ENCODE measurements around the gene ACOT6. TPM values are rescaled to one million over a fixed set of nuclear protein-coding genes. Genes with fewer than 3 reads are reported as not detected.

The ACOT6 gene
- total RNA-seq, 4 donors from 2014 or later: 0.91 to 1.5 TPM; not detected in 2

- WGBS: 57% methylated on average over 3 of the region's 3 CpGs
- TF ChIP-seq POLR2AphosphoS5 (IDR thresholded peaks at IDR 0.05) (no peak), CTCF (IDR thresholded peaks at IDR 0.05) (no peak), POLR2A (IDR thresholded peaks at IDR 0.05) (no peak), EP300 (IDR thresholded peaks at IDR 0.05) (no peak)
- H3K27me3 ChIP-seq: no peaks in the 10 kb centered on the region
- no peak overlapping the region for H3K4me3 ChIP-seq
- H3K4me1 ChIP-seq: no peaks in the 10 kb centered on the region
- H3K9me3 ChIP-seq: no peaks in the 10 kb centered on the region
- DNase-seq (ENCODE audit: low spot score in 2 of 2): no peak
- no peak overlapping the region for H3K27ac ChIP-seq
- H3K36me3 ChIP-seq: no peaks in the 10 kb centered on the region
These were observed 9.3 kb upstream of the ACOT6 start for GRCh38 chr14:73602994-73603393.

- no peaks in the 10 kb centered on the region for H3K4me1 ChIP-seq
- no peaks in the 10 kb centered on the region for H3K27me3 ChIP-seq
- H3K36me3 ChIP-seq: no peaks in the 10 kb centered on the region
- WGBS: 96% methylated on average over 3 of the region's 3 CpGs
- no peak overlapping the region for H3K4me3 ChIP-seq
- H3K9me3 ChIP-seq: no peaks in the 10 kb centered on the region
- no peak for TF ChIP-seq EP300 (IDR thresholded peaks at IDR 0.05)
- TF ChIP-seq CTCF (IDR thresholded peaks at IDR 0.05): no peak
- TF ChIP-seq POLR2A (IDR thresholded peaks at IDR 0.05): no peak
- TF ChIP-seq POLR2AphosphoS5 (IDR thresholded peaks at IDR 0.05): no peak
- no peak overlapping the region for H3K27ac ChIP-seq
- no peak for DNase-seq (ENCODE audit: low spot score in 2 of 2)
These were observed 6.0 kb upstream of the ACOT6 start for GRCh38 chr14:73606271-73606670.

- no peaks in the 10 kb centered on the region for H3K36me3 ChIP-seq
- H3K9me3 ChIP-seq: no peaks in the 10 kb centered on the region
- DNase-seq (ENCODE audit: low spot score in 2 of 2): no peak
- WGBS: 78% methylated on average over 1 of the region's 1 CpG
- H3K4me3 ChIP-seq: no peak overlapping the region
- H3K27me3 ChIP-seq: no peaks in the 10 kb centered on the region
- TF ChIP-seq CTCF (IDR thresholded peaks at IDR 0.05) (no peak), EP300 (IDR thresholded peaks at IDR 0.05) (no peak), POLR2A (IDR thresholded peaks at IDR 0.05) (no peak), POLR2AphosphoS5 (IDR thresholded peaks at IDR 0.05) (no peak)
- H3K27ac ChIP-seq: no peak overlapping the region
- H3K4me1 ChIP-seq: no peaks in the 10 kb centered on the region
These were observed 5.1 kb upstream of the ACOT6 start for GRCh38 chr14:73607241-73607640.

- Histone ChIP-seq H3K36me3 (no peaks in the 10 kb centered on the region), H3K4me3 (no peak overlapping the region), H3K9me3 (no peaks in the 10 kb centered on the region), H3K27ac (no peak overlapping the region), H3K27me3 (no peaks in the 10 kb centered on the region), H3K4me1 (no peaks in the 10 kb centered on the region)
- WGBS: 44% methylated on average over 2 of the region's 2 CpGs
- no peak for TF ChIP-seq POLR2AphosphoS5 (IDR thresholded peaks at IDR 0.05)
- TF ChIP-seq EP300 (IDR thresholded peaks at IDR 0.05): no peak
- no peak for DNase-seq (ENCODE audit: low spot score in 2 of 2)
These were observed 1.6 kb upstream of the ACOT6 start for GRCh38 chr14:73610687-73611086.

- peak overlapping the region; percentile 67 for H3K4me3 ChIP-seq
- DNase-seq (ENCODE audit: low spot score in 2 of 2): no peak
- TF ChIP-seq POLR2A (IDR thresholded peaks at IDR 0.05) (no peak), CTCF (IDR thresholded peaks at IDR 0.05) (no peak), POLR2AphosphoS5 (IDR thresholded peaks at IDR 0.05) (no peak), EP300 (IDR thresholded peaks at IDR 0.05) (no peak)
- 3% methylated on average over 9 of the region's 13 CpGs for WGBS
- no peaks in the 10 kb centered on the region for H3K9me3 ChIP-seq
- H3K27me3 ChIP-seq: no peaks in the 10 kb centered on the region
- H3K27ac ChIP-seq: peak overlapping the region; percentile 83
- no peaks in the 10 kb centered on the region for H3K4me1 ChIP-seq
- no peaks in the 10 kb centered on the region for H3K36me3 ChIP-seq
These were observed 698 bp downstream of the ACOT6 start for GRCh38 chr14:73613046-73613383.

GRCh38 chr14:73613419-73613963 is 1.2 kb downstream of the ACOT6 start:
- H3K4me1 ChIP-seq: no peaks in the 10 kb centered on the region
- 62% methylated on average over 3 of the region's 3 CpGs for WGBS
- no peaks in the 10 kb centered on the region for H3K27me3 ChIP-seq
- no peaks in the 10 kb centered on the region for H3K36me3 ChIP-seq
- DNase-seq (ENCODE audit: low spot score in 2 of 2): no peak
- H3K27ac ChIP-seq: no peak overlapping the region
- TF ChIP-seq CTCF (IDR thresholded peaks at IDR 0.05): no peak
- TF ChIP-seq POLR2A (IDR thresholded peaks at IDR 0.05): no peak
- TF ChIP-seq POLR2AphosphoS5 (IDR thresholded peaks at IDR 0.05): no peak
- TF ChIP-seq EP300 (IDR thresholded peaks at IDR 0.05): no peak
- no peaks in the 10 kb centered on the region for H3K9me3 ChIP-seq
- H3K4me3 ChIP-seq: peak overlapping the region; percentile 67

Measured in suprapubic skin (tissue), 4 donors.